ENCODE measurements around the gene CGB5.
"Not testable (repeated sequence)": the region's sequence is repeated elsewhere in the genome, so short reads cannot be mapped to it uniquely, and the experiment has no call there.

DNA sequence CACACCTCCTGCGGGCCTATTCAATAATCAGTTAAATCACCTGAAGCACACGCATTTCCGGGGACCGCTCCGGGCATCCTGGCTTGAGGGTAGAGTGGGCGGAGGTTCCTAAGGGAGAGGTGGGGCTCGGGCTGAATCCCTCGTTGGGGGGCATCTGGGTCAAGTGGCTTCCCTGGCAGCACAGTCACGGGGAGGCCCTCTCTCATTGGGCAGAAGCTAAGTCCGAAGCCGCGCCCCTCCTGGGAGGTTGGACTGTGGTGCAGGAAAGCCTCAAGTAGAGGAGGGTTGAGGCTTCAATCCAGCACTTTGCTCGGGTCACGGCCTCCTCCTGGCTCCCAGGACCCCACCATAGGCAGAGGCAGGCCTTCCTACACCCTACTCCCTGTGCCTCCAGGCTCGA is at the start of gene CGB5:
- TF ChIP-seq POLR2A (IDR thresholded peaks at IDR 0.05), result not testable (repeated sequence)
- TF ChIP-seq, protein P1, sequence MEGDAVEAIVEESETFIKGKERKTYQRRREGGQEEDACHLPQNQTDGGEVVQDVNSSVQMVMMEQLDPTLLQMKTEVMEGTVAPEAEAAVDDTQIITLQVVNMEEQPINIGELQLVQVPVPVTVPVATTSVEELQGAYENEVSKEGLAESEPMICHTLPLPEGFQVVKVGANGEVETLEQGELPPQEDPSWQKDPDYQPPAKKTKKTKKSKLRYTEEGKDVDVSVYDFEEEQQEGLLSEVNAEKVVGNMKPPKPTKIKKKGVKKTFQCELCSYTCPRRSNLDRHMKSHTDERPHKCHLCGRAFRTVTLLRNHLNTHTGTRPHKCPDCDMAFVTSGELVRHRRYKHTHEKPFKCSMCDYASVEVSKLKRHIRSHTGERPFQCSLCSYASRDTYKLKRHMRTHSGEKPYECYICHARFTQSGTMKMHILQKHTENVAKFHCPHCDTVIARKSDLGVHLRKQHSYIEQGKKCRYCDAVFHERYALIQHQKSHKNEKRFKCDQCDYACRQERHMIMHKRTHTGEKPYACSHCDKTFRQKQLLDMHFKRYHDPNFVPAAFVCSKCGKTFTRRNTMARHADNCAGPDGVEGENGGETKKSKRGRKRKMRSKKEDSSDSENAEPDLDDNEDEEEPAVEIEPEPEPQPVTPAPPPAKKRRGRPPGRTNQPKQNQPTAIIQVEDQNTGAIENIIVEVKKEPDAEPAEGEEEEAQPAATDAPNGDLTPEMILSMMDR (IDR thresholded peaks at IDR 0.05), result not testable (repeated sequence)

Data from Peyer's patch (tissue), 4 donors.